Measurements from ENCODE around the gene C1orf21.

The C1orf21 gene

DNA sequence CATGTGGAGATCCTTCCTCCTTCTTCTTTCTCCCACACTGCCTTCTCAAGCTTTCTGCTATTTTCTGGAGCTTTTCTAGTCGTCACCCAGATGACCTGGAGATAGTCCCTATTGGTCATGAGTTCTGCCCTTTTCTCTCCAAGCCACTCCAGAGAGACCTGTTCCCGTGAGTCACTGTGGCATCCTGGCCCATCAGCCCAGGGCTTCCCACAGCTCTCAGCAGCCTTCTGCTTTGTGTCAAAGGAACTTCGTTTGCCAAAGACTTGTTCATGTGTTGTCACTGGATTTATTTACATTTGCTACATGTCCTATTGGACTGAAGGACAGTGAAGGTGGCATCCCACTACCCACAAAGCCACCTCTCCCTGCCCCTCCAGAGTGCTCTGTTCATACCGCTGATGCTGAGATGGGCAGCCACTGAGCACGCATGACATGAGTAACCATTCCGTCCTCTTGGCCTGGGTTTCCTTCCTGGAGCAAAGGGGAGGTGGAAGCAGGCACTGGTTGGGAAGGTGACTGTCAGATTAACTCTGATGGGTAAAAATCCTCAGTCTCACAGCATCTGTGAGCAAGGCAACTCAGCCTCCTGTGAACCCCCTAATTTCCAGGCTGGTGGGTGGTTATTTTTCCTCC lies 248.6 kb downstream of the C1orf21 start:
- no peak for DNase-seq (ENCODE audit: low read depth)
- TF ChIP-seq, protein P1, sequence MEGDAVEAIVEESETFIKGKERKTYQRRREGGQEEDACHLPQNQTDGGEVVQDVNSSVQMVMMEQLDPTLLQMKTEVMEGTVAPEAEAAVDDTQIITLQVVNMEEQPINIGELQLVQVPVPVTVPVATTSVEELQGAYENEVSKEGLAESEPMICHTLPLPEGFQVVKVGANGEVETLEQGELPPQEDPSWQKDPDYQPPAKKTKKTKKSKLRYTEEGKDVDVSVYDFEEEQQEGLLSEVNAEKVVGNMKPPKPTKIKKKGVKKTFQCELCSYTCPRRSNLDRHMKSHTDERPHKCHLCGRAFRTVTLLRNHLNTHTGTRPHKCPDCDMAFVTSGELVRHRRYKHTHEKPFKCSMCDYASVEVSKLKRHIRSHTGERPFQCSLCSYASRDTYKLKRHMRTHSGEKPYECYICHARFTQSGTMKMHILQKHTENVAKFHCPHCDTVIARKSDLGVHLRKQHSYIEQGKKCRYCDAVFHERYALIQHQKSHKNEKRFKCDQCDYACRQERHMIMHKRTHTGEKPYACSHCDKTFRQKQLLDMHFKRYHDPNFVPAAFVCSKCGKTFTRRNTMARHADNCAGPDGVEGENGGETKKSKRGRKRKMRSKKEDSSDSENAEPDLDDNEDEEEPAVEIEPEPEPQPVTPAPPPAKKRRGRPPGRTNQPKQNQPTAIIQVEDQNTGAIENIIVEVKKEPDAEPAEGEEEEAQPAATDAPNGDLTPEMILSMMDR (IDR thresholded peaks at IDR 0.05; ENCODE audit: control insufficient read depth, extremely low read depth, insufficient read depth): no peak
- H3K4me3 ChIP-seq (ENCODE audit: low read depth, low read length): no peak overlapping the region

DNA sequence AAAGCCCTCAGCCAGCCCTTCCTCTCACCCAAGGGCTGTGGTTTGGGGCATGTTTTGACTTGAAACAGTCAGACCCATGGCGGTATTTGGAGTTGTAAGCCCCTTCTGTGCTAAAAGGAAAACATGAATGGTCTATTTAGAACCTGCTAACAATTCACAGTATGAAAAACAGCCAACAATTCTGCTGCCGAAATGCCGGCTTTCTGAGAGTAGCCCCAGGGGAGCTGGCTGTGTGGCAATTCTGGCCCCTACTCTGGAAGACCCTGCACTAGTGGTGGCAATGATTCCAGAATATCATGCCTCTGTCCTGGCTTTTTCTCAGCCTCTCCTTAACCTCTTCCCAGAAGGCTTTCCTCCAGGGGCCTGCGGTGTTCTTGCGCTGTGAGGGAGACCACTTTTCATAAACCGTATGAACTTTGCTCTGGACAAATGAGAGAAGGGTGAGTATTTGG lies 249.2 kb downstream of the C1orf21 start:
- H3K4me3 ChIP-seq (ENCODE audit: low read depth, low read length): no peak overlapping the region
- no peak for DNase-seq (ENCODE audit: low read depth)
- TF ChIP-seq, protein P1 (IDR thresholded peaks at IDR 0.05; ENCODE audit: control insufficient read depth, extremely low read depth, insufficient read depth): no peak

DNA sequence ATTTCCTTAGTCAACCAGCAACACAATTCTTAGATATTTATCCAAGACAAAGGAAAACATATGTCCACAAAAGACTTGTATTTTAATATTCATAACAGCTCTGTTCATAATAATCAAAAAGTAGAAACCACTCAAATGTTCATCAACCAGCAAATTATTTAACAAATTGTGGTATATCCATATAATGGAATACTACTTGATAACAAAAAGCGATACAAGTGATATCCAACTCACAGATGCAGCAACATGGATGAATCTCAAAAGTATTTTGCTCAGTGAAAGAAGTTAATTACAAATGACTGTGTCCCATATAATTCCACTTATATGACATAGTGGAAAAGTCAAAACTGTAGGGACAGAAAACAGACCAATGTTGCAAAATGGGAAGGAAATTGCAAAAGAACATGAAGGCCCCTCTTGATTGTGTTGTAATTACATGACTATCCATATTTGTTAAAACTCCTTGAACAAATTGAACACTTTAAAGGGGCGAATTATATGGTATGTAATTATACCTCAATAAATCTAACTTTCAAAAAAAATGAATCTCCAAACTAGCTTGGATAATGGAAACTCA lies 250.9 kb downstream of the C1orf21 start:
- H3K4me3 ChIP-seq (ENCODE audit: low read depth, low read length): no peak overlapping the region
- TF ChIP-seq, protein P1 (IDR thresholded peaks at IDR 0.05; ENCODE audit: control insufficient read depth, extremely low read depth, insufficient read depth): no peak
- no peak for DNase-seq (ENCODE audit: low read depth)

DNA sequence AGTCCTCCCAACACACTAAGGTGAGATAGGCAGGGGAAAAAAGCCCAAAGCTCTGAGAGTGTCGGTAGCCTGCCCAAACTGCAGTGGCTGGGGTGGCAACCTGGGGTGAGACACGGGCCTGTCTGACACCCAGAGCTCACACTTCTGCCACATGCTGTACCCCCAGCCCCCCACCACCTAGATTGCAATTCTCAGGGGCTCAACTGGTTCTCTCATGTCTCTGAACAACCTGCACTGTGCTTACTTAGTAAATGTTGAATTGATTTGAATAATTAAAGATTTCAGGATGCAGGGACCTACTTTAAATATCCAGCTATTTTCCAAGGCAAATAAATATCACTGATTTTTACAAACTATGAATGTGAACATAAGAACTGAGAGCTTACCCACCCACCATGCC lies 252.4 kb downstream of the C1orf21 start:
- no peak for DNase-seq (ENCODE audit: low read depth)
- no peak overlapping the region for H3K4me3 ChIP-seq (ENCODE audit: low read depth, low read length)
- TF ChIP-seq, protein P1 (IDR thresholded peaks at IDR 0.05; ENCODE audit: control insufficient read depth, extremely low read depth, insufficient read depth): no peak

DNA sequence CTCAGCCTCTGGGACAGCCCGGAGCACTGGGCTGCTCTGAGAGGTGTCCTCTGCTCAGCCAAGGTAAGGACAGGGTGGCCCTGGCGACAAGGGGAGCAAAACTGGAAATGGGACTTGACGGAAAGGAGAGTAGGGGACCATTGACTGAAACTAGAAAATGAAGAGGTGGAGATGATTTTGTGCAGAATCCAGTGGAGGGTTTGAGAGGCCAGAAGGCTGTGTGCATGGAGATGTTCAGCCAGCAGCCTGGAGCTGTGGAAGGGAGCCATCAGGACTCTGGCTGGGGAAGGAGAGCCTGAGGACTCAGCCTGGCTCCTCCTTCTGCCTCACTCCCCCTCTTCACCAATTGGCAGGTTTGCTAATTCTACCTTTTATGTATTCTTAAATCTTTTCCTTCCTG lies 253.7 kb downstream of the C1orf21 start:
- TF ChIP-seq, protein P1 (IDR thresholded peaks at IDR 0.05; ENCODE audit: control insufficient read depth, extremely low read depth, insufficient read depth): no peak
- DNase-seq (ENCODE audit: low read depth): no peak
- no peak overlapping the region for H3K4me3 ChIP-seq (ENCODE audit: low read depth, low read length)

DNA sequence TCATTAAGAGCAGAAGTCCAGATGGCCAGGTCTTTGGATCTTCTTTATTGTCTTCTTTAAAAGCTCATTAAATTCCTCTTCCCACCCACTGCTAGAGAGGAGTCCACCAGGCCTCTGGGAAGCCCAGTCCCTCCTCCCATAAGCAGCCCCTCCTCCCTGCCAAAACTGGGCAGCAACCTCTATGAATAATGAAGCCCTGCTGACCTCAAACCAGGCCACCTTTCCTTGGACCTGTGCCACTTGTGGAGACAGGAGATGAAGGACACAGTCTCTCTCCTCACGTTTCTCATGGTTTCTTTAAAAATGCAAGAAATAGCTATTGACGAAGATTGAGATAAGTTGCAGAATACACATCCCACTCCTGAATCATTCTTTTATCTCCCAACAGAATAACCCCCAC lies 255.1 kb downstream of the C1orf21 start:
- TF ChIP-seq, protein P1 (IDR thresholded peaks at IDR 0.05; ENCODE audit: control insufficient read depth, extremely low read depth, insufficient read depth): no peak
- no peak overlapping the region for H3K4me3 ChIP-seq (ENCODE audit: low read depth, low read length)
- no peak for DNase-seq (ENCODE audit: low read depth)

DNA sequence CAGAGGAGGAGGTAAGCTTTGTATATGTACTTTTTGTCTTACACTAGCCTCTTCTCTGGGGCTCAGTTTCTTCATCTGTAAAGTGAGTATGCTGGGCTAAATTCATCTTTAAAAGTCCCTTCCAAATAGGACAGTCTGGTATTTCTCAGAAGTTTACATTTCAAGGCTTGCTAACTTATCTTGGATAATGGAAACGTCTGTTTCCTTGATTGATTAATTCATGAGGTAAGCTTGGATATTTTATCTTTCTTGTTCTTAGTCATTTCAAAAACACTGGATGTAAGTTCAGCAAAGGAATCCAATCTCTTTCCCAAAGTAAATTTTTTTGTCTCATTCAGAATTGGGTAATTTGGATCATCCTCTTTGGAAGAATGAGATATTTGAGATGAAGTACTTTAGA lies 256.8 kb downstream of the C1orf21 start:
- TF ChIP-seq, protein P1 (IDR thresholded peaks at IDR 0.05; ENCODE audit: control insufficient read depth, extremely low read depth, insufficient read depth): no peak
- H3K4me3 ChIP-seq (ENCODE audit: low read depth, low read length): no peak overlapping the region
- DNase-seq (ENCODE audit: low read depth): no peak

Measured in LNCaP clone FGC (cell line).